HG03064 (cell line): ENCODE measurements around the gene EEF1B2.

Experiments used
- ATAC-seq: cut with Tn5 transposase; IDR thresholded peaks from one replicate; pipeline ENCODE4 v1.9.1; 2021; ENCODE audit warnings: low read depth; ENCODE audit not compliant: unreplicated experiment

The EEF1B2 gene

GRCh38 chr2:206211657-206212255 lies 52.1 kb downstream of the EEF1B2 start:
- ATAC-seq = no peak
